ENCODE measurements around the gene MED26.
"Not testable (repeated sequence)": the region's sequence is repeated elsewhere in the genome, so short reads cannot be mapped to it uniquely, and the experiment has no call there.

The MED26 gene, protein sequence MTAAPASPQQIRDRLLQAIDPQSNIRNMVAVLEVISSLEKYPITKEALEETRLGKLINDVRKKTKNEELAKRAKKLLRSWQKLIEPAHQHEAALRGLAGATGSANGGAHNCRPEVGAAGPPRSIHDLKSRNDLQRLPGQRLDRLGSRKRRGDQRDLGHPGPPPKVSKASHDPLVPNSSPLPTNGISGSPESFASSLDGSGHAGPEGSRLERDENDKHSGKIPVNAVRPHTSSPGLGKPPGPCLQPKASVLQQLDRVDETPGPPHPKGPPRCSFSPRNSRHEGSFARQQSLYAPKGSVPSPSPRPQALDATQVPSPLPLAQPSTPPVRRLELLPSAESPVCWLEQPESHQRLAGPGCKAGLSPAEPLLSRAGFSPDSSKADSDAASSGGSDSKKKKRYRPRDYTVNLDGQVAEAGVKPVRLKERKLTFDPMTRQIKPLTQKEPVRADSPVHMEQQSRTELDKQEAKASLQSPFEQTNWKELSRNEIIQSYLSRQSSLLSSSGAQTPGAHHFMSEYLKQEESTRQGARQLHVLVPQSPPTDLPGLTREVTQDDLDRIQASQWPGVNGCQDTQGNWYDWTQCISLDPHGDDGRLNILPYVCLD

GRCh38 chr19:16628183-16628983 is at the start of gene MED26:
Gene MED26, minus strand, starts transcription at chr19:16628204. Its CDS starts 261 bp downstream, at chr19:16627943.
- DNase-seq (ENCODE audit: low read depth): peak; percentile 96
- peak within 1 kb of the TSS; percentile 89 for H3K4me3 ChIP-seq (ENCODE audit: low read depth, low read length)
- no peak for TF ChIP-seq CTCF (conservative IDR thresholded peaks at IDR 0.05; ENCODE audit: low read depth, low read length)

DNA sequence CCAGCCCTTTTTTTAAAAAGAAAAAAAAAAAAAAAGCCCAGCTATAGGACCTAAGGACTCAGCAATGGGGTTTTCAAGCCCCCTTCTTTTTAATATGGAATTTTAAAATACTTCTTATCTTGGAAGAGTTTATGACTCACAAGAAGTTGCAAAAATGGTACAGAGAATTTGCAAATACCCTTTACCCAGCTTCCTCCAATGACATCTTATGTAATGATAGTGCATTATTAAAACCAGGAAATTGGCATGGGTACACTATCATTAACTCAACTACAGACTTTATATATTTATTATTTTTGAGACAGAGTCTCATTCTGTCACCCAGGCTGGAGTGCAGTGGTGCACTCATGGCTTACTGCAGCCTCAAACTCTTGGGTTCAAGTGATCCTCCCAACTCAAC is 49.1 kb upstream of the MED26 start:
- no peak for TF ChIP-seq CTCF (conservative IDR thresholded peaks at IDR 0.05; ENCODE audit: low read depth, low read length)
- DNase-seq (ENCODE audit: low read depth): no peak
- no peak overlapping the region for H3K4me3 ChIP-seq (ENCODE audit: low read depth, low read length)

- no peak for TF ChIP-seq CTCF (conservative IDR thresholded peaks at IDR 0.05; ENCODE audit: low read depth, low read length)
- no peak overlapping the region for H3K4me3 ChIP-seq (ENCODE audit: low read depth, low read length)
- no peak for DNase-seq (ENCODE audit: low read depth)
Observed at GRCh38 chr19:16676101-16676798, 48.2 kb upstream of the MED26 start.

- H3K4me3 ChIP-seq (ENCODE audit: low read depth, low read length): not testable (repeated sequence)
Observed at GRCh38 chr19:16673839-16674238, 45.8 kb upstream of the MED26 start.

DNA sequence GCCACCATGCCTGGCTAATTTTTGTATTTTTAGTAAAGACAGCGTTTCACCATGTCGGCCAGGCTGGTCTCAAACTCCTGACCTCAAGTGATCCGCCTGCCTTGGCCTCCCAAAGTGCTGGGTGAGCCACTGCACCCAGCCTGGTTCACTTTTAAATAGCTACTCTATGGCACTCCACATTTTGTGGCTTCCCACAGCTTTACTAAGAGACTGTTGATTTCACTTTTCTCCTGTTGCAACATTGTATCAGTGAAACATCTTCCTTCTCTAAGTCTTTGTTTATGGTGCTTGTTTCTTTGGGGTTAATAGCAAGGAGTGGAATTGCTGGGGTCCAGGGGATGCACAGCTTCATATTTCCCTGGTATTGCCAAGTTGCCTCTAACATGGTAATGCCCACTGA is 45.2 kb upstream of the MED26 start:
- DNase-seq (ENCODE audit: low read depth): no peak
- TF ChIP-seq CTCF (conservative IDR thresholded peaks at IDR 0.05; ENCODE audit: low read depth, low read length): no peak
- H3K4me3 ChIP-seq (ENCODE audit: low read depth, low read length): no peak overlapping the region

More at GRCh38 chr19:16673839-16674238, 45.8 kb upstream of the MED26 start:
- not testable (repeated sequence) for DNase-seq (ENCODE audit: low read depth)

DNA sequence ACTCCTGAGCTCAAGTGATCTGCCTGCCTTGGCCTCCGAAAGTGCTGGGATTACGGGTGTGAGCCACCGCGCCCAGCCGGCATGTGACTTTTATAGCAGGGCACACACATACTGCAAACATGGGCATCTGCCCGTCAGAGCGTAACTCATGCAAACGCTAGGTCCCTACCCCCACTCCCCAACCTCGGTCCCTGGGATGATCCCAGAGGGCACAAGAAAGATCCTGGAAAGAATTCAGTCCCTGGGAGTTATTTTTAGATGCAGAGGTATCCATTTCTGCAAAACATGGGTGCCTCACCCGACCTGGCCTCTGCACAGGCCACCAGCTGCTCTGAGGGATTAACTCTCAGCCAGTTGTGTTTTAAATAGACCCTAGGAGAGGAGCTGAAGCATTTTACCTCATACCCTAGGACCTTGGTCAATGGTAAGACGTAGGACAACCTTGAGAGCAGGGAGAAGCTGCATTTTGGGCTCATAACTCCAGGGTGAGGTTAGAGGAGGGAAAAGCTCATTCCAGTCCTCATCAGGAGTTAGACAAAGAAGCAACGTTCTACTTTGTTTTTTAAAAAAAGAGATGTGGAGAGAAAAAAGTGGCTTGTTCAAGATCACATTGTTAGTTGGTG is 43.8 kb upstream of the MED26 start:
- no peak for TF ChIP-seq CTCF (conservative IDR thresholded peaks at IDR 0.05; ENCODE audit: low read depth, low read length)
- H3K4me3 ChIP-seq (ENCODE audit: low read depth, low read length): no peak overlapping the region
- no peak for DNase-seq (ENCODE audit: low read depth)
